Testis (tissue), 2 donors: ENCODE data around the gene IFNA6.

ENCODE experiments used
- POLR2A ChIP-seq: fragments of 450-650 bp; IDR thresholded peaks from one replicate; pipeline ENCODE4 v1.6.1; 2017; ENCODE audit warnings: antibody characterized with exemption, mild to moderate bottlenecking, moderate library complexity
- TF ChIP-seq, protein P1 (sequence below), 3 experiments: fragments of 450-650 bp in 2 of 3; fragments of 200-600 bp in 1 of 3; sonication (generic) in 1 of 3; IDR thresholded peaks; one replicate each; pipeline ENCODE4 v1.5.1; 2016 to 2019; ENCODE audit warnings: antibody characterized with exemption in 3 of 3, mild to moderate bottlenecking in 2 of 3, moderate library complexity in 1 of 3

DNA sequence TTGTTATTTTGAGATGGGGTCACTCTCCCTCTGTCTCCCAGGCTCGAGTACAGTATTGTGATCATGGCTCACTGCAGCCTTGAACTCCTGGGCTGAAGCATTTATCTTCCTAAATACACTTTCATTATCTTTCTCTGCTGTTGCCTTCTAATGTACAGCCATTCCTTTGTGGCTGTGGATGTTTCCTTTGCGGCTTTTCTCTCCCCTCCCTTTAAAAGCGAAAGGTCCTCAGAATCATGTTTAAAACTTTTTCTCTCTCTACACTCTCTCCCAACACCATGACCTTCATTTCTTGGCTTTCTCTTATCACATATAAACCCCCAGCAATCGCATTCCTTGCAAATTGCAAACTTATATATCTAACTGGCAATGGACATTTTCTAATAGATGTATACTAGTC, 32.9 kb upstream of the IFNA6 start:
- TF ChIP-seq POLR2A, result no peak
- TF ChIP-seq, protein P1, sequence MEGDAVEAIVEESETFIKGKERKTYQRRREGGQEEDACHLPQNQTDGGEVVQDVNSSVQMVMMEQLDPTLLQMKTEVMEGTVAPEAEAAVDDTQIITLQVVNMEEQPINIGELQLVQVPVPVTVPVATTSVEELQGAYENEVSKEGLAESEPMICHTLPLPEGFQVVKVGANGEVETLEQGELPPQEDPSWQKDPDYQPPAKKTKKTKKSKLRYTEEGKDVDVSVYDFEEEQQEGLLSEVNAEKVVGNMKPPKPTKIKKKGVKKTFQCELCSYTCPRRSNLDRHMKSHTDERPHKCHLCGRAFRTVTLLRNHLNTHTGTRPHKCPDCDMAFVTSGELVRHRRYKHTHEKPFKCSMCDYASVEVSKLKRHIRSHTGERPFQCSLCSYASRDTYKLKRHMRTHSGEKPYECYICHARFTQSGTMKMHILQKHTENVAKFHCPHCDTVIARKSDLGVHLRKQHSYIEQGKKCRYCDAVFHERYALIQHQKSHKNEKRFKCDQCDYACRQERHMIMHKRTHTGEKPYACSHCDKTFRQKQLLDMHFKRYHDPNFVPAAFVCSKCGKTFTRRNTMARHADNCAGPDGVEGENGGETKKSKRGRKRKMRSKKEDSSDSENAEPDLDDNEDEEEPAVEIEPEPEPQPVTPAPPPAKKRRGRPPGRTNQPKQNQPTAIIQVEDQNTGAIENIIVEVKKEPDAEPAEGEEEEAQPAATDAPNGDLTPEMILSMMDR (IDR thresholded peaks at IDR 0.05), result no peak
